ENCODE results near the gene SCAF4. TPM values are rescaled to one million over a fixed set of nuclear protein-coding genes. Genes with fewer than 3 reads are reported as not detected.
A peak's percentile ranks its signal among the peaks of the same experiment; 100 is the strongest.

SCAF4 gene
- total and polyA plus RNA-seq, 4 donors, result 7.1 to 11.1 (median 9.3) TPM

- no peak for TF ChIP-seq TAF1 (conservative IDR thresholded peaks at IDR 0.05)
- TF ChIP-seq HNF4A (conservative IDR thresholded peaks at IDR 0.05), result no peak
These were observed 47.0 kb downstream of the SCAF4 start (continued) for GRCh38 chr21:31684918-31685317.

- no peak for DNase-seq (ENCODE audit: low spot score)
- no peak overlapping the region for H3K9ac ChIP-seq (ENCODE audit: low read depth in 1 of 2, low read length in 2 of 2)
- 85% methylated on average over 5 of the region's 5 CpGs for WGBS
- H3K27me3 ChIP-seq (ENCODE audit: control insufficient read depth in 4 of 4, insufficient read depth in 4 of 4, low read length in 3 of 4), result no peaks in the 10 kb centered on the region
- H3K27ac ChIP-seq (ENCODE audit: low read depth in 1 of 2, low read length in 2 of 2), result no peak overlapping the region
- peaks cover 0 to 2% (median 0%) of the 10 kb centered on the region in 4 donors for H3K4me1 ChIP-seq (ENCODE audit: control insufficient read depth in 4 of 4, insufficient read depth in 4 of 4, low read length in 3 of 4)
- TF ChIP-seq ZBTB33 (IDR thresholded peaks at IDR 0.05) (no peak), TAF1 (conservative IDR thresholded peaks at IDR 0.05) (no peak), RXRA (IDR thresholded peaks at IDR 0.05) (no peak), FOXA1 (IDR thresholded peaks at IDR 0.05) (no peak), ATF3 (IDR thresholded peaks at IDR 0.05) (no peak), MAX (IDR thresholded peaks at IDR 0.05) (no peak), HNF4G (IDR thresholded peaks at IDR 0.05) (no peak), SP1 (IDR thresholded peaks at IDR 0.05) (no peak), EGR1 (IDR thresholded peaks at IDR 0.05; ENCODE audit: low read depth in 2 of 2) (no peak), JUND (IDR thresholded peaks at IDR 0.05) (no peak), REST (IDR thresholded peaks at IDR 0.05) (no peak), CTCF (IDR thresholded peaks at IDR 0.05; ENCODE audit: low read depth, low read length, missing input control) (peak; percentile 16), RAD21 (IDR thresholded peaks at IDR 0.05) (peak; percentile 37 to 57), NR2F2 (IDR thresholded peaks at IDR 0.05) (no peak)
- peaks cover 7 to 48% (median 37%) of the 10 kb centered on the region in 4 donors for H3K36me3 ChIP-seq (ENCODE audit: control insufficient read depth in 4 of 4, insufficient read depth in 3 of 4, low read depth in 1 of 4, low read length in 3 of 4)
- H3K4me3 ChIP-seq (ENCODE audit: low read depth in 1 of 3, low read length in 3 of 3), result no peak overlapping the region
- H3K9me3 ChIP-seq (ENCODE audit: control insufficient read depth in 4 of 4, low read length in 3 of 4), result no peaks in the 10 kb centered on the region
These were observed 48.9 kb downstream of the SCAF4 start for GRCh38 chr21:31683029-31683428.
